Stimulated activated CD4-positive, alpha-beta T cell treated with anti-CD3 and anti-CD28 coated beads, Interleukin-2, amount 100 ng/mL, for 4 hours (primary cell): Measurements from ENCODE around the gene MPHOSPH10.
"Not testable (repeated sequence)": the region's sequence is repeated elsewhere in the genome, so short reads cannot be mapped to it uniquely, and the experiment has no call there.

Experiments used
- DNase-seq: peaks from one replicate; pipeline ENCODE4 v3.0.0-alpha.2; 2020; ENCODE audit warnings: low read depth

MPHOSPH10 gene, protein sequence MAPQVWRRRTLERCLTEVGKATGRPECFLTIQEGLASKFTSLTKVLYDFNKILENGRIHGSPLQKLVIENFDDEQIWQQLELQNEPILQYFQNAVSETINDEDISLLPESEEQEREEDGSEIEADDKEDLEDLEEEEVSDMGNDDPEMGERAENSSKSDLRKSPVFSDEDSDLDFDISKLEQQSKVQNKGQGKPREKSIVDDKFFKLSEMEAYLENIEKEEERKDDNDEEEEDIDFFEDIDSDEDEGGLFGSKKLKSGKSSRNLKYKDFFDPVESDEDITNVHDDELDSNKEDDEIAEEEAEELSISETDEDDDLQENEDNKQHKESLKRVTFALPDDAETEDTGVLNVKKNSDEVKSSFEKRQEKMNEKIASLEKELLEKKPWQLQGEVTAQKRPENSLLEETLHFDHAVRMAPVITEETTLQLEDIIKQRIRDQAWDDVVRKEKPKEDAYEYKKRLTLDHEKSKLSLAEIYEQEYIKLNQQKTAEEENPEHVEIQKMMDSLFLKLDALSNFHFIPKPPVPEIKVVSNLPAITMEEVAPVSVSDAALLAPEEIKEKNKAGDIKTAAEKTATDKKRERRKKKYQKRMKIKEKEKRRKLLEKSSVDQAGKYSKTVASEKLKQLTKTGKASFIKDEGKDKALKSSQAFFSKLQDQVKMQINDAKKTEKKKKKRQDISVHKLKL

DNA sequence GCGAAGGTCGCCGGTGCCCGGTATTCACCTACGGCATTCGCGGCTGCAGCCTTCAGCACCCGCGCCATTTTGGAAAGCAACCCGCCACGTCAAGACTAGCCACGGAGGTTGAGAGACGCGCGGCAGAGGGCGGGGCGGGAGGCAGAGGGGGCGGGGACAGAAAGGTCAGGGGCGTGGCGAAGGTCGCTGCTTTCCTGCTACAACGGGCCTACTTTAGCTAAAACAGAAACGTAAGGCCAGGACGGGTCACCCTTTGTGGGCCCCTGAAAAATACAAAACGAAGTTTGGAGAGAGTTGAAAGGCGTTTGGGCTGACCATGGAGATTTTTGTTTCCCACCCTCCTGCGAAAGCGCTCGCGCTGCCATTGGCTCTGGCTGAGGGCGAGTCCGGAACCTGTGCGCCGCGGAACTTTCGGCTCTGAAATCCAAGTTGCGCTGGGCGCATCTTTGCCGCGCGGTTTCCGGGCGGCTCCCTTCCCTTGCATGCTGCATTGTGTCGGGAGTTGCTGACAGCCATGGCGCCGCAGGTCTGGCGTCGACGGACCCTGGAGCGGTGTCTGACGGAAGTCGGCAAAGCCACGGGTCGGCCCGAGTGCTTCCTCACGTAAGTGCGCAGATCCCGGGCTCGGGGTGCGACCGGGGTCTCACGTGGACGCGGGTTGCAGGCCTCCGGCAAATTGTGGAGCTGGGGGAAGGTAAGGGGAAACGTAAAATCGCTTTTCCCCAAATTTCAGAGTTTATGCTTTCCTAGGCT, at the start of gene MPHOSPH10, which contains the start of gene MCEE:
MPHOSPH10 (plus strand) TSS at position 483 of the 753 bp plus-strand sequence; CDS start at position 515, 32 bp downstream.
MCEE (minus strand) TSS at position 78 of the 753 bp plus-strand sequence; CDS start at position 68, 10 bp downstream.
- peak; percentile 81 for DNase-seq

GRCh38 chr2:71082402-71083252, 47.8 kb upstream of the MPHOSPH10 start:
- no peak for DNase-seq

- not testable (repeated sequence) for DNase-seq
Measured at GRCh38 chr2:71083297-71083696, 47.1 kb upstream of the MPHOSPH10 start.

- DNase-seq = not testable (repeated sequence)
Measured at GRCh38 chr2:71083752-71084312, 46.6 kb upstream of the MPHOSPH10 start.

DNA sequence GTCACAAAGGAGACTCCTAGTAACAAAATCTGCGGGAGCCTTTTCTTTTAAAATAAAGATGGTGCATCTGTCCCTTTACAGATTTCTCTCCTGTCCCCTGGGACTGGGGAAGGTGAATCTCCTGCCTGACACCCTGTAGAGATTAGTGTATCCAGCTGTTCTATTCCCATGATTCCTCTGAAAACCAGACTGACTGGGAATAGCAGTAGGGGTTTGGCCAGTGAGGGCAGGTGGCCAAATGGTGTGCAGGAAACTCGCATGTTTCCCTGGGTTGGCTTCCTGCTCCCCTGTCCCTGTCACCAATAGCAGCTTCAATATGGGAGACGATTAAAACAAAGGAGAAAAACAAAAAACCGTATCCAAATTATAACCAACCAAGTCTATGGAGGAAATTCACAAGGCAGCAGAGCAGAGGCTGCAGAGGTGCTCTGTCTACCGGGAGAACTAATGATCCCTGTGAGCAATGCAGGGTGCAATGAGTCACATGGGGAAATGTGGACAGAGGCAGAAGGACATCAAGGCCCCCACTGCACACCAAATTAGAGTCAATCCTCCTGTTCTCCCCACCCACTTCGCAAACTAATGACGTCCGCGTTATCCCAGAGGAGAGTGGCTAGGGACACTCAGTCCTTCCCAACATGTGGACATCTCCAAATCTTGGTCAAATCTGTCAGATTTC, 45.0 kb upstream of the MPHOSPH10 start:
- DNase-seq = not testable (repeated sequence)

DNA sequence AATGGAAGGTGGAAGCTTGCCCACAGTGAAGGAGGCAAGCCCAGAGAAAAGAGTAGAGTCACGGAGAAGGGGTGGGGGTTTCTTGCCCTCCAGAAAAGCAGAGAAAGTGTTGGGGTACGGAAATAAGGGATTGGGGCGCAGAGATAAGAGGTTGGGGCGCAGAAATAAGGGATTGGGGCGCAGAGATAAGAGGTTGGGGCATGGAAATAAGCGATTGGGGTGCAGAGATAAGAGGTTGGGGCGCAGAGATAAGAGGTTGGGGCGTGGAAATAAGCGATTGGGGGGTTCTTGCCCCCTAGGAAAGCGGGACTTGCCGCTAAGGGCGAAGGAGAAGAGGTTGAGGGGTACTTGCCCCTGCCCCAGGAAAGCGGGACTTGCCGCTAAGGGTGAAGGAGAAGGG, 41.0 kb upstream of the MPHOSPH10 start:
- DNase-seq = not testable (repeated sequence)

DNA sequence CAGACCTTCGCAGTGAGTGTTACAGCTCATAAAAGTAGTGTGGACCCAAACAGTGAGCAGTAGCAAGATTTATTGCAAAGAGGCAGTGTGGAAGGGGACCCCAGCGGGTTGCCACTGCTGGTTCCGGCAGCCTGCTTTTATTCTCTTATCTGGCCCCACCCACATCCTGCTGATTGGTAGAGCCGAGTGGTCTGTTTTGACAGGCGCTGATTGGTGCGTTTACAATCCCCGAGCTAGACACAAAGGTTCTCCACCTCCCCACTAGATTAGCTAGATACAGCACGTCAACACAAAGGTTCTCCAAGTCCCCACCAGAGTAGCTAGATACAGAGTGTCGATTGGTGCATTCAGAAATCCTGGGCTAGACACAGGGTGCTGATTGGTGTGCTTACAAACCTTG, 38.6 kb upstream of the MPHOSPH10 start:
- DNase-seq = not testable (repeated sequence)

DNA sequence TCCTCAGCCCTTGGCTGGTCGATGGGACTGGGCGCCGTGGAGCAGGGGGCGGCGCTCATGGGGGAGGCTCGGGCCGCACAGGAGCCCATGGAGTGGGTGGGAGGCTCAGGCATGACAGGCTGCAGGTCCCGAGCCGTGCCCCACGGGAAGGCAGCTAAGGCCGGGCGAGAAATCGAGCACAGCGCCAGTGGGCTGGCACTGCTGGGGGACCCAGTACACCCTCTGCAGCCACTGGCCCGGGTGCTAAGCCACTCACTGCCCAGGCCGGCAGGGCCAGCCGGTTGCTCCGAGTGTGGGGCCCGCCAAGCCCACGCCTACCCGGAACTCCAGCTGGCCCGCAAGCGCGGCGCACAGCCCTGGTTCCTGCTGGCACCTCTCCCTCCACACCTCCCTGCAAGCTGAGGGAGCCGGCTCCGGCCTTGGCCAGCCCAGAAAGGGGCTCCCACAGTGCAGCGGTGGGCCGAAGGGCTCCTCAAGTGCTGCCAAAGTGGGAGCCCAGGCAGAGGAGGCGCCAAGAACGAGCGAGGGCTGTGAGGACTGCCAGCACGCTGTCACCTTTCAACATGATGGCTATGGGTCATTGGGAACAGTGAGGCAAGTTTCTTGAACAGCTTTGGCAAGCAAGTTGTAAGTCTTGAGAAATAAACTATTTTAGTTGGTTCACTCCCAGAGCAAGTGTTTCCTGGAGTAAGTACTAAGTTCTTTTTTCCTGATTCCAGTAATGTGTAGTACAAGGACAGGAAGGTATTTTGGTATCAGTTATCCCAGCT, 37.8 kb upstream of the MPHOSPH10 start:
- not testable (repeated sequence) for DNase-seq

- peak; percentile 14 for DNase-seq
Measured at GRCh38 chr2:71100195-71100964, 30.1 kb upstream of the MPHOSPH10 start.

DNA sequence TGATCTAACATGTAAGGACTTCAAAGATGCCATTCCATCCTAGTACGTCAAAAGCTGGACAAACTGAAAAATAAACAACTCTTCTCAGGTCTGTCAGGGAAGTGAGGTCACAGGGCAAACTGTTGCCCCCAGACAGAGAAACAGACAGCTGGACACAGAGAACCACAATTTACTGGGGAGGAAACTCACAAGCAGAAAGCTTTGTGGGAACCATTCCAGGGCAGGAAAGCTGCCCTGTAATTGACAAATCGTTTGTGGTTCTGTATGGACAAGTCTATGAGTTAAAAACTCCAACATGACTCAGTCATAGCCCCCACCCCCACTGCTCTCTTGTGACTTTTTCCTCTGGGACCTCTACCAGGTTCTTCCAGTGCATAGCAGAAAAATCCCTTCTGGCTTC, 28.8 kb upstream of the MPHOSPH10 start:
- DNase-seq = no peak

DNA sequence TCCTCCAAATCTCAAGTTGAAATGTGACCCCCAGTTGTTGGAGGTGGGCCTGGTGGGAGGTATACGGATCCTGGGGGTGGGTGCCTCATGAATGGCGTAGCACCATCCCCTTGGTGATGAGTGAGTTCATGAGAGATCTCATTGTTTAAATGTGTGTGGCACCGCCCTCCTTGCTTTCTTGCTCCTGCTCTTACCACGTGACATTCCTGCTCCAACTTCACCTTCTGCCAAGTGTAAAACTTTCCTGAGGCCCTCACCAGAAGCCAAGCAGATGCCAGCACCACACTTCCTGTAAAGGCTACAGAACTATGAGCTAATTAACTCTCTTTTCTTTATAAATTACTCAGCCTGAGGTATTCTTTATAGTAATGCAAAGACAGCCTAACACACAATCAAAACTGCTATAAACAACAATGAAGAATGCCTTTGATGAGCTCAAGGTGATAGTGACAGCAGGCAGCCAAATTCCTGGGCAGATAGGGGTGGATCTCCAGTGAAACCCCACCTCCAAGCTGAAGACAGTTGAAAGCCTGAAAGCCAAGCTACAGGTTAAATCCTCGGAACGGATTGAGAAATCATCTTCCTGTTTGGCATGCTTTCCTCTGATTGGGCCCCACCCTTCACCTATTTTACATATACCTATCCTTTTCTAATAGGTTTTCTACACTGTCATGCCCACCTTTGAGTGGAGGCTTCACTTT, 27.3 kb upstream of the MPHOSPH10 start:
- DNase-seq = no peak

- no peak for DNase-seq
Measured at GRCh38 chr2:71103809-71104208, 26.6 kb upstream of the MPHOSPH10 start.

- not testable (repeated sequence) for DNase-seq
Measured at GRCh38 chr2:71106463-71106862, 24.0 kb upstream of the MPHOSPH10 start.

DNA sequence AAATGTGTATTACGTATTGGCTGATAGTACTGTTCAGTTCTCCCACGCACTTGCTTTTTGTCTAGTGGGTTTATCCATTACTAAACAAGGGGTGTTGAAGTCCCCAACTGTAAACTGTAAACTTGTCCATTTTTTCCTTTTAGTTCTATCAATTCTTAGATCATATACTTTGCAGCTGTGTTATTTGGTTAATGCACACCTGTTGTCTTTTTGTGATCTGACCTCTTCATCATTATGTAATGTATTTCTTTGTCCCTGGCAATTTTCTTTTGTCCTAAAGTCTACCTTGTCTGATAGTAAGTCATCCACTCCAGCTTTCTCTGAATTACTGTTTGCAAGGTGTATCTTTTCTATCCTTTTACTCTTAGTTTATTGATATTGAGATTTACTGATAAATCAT, 22.3 kb upstream of the MPHOSPH10 start:
- DNase-seq = no peak

GRCh38 chr2:71113843-71114242, 16.6 kb upstream of the MPHOSPH10 start:
- DNase-seq = no peak

GRCh38 chr2:71117063-71117462, 13.4 kb upstream of the MPHOSPH10 start:
- no peak for DNase-seq

GRCh38 chr2:71120195-71120594, 10.2 kb upstream of the MPHOSPH10 start:
- no peak for DNase-seq

DNA sequence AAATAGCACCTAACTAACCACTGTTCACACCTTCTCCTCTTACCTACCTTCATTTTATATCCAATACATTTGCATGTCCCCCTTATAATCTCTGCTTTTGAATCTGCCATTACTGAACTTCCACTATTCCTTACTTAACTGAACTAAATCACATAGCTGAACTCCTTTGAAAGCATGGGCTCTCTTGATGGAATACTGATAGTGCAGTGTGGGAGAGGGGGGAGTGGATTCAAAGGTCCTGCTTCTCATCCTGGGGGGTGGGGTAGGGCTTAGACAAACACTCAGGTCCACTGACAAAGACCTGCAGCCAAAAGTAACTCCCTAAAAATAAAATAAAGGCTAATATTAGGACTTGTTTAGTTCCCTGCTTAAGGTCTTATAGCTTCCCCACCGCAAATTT, 9.0 kb upstream of the MPHOSPH10 start:
- DNase-seq = no peak
